DMS114 treated with DMSO at 0.1 percent for 48 hours (cell line): Measurements from ENCODE around the gene NTRK3.

ENCODE experiments used
- DNase-seq: peaks from one replicate; lab custom pipeline; 2025; ENCODE audit not compliant: unreplicated experiment; lab: John Stamatoyannopoulos, UW

Gene NTRK3

GRCh38 chr15:88232771-88233201 is 23.8 kb downstream of the NTRK3 start:
- no peak for DNase-seq

GRCh38 chr15:88231909-88232644 is 24.5 kb downstream of the NTRK3 start:
- no peak for DNase-seq

- no peak for DNase-seq
Measured at GRCh38 chr15:88230823-88231222, 25.7 kb downstream of the NTRK3 start.

GRCh38 chr15:88225461-88225860 is 31.1 kb downstream of the NTRK3 start:
- DNase-seq: no peak

- no peak for DNase-seq
Measured at GRCh38 chr15:88223084-88223483, 33.5 kb downstream of the NTRK3 start.

- DNase-seq: no peak
Measured at GRCh38 chr15:88221836-88222235, 34.7 kb downstream of the NTRK3 start.

GRCh38 chr15:88220443-88221335 is 35.9 kb downstream of the NTRK3 start:
- no peak for DNase-seq

GRCh38 chr15:88219623-88220022 is 36.9 kb downstream of the NTRK3 start:
- no peak for DNase-seq

- no peak for DNase-seq
Measured at GRCh38 chr15:88218557-88219221, 37.9 kb downstream of the NTRK3 start.

- no peak for DNase-seq
Measured at GRCh38 chr15:88215066-88215648, 41.4 kb downstream of the NTRK3 start.

GRCh38 chr15:88209111-88209510 is 47.4 kb downstream of the NTRK3 start:
- DNase-seq: no peak

GRCh38 chr15:88208396-88208795 is 48.1 kb downstream of the NTRK3 start:
- DNase-seq: no peak

- DNase-seq: no peak
Measured at GRCh38 chr15:88207565-88207964, 49.0 kb downstream of the NTRK3 start.

- no peak for DNase-seq
Measured at GRCh38 chr15:88204584-88204983, 52.0 kb downstream of the NTRK3 start.

- DNase-seq: no peak
Measured at GRCh38 chr15:88202231-88202630, 54.3 kb downstream of the NTRK3 start.

- no peak for DNase-seq
Measured at GRCh38 chr15:88201207-88201606, 55.3 kb downstream of the NTRK3 start.

- no peak for DNase-seq
Measured at GRCh38 chr15:88196961-88197360, 59.6 kb downstream of the NTRK3 start.

- DNase-seq: no peak
Measured at GRCh38 chr15:88194162-88194561, 62.4 kb downstream of the NTRK3 start.

- no peak for DNase-seq
Measured at GRCh38 chr15:88193415-88193814, 63.1 kb downstream of the NTRK3 start.

- DNase-seq: no peak
Measured at GRCh38 chr15:88191812-88192165, 64.8 kb downstream of the NTRK3 start.

- no peak for DNase-seq
Measured at GRCh38 chr15:88190232-88190631, 66.3 kb downstream of the NTRK3 start.
